Hepatic stellate cell (primary cell): ENCODE results near the gene TMEM25.
"Not testable (repeated sequence)": the region's sequence is repeated elsewhere in the genome, so short reads cannot be mapped to it uniquely, and the experiment has no call there.

ENCODE experiments used
- DNase-seq: peaks from one replicate; pipeline ENCODE4 v3.0.0; 2011; ENCODE audit warnings: low spot score

TMEM25 gene

GRCh38 chr11:118530683-118531596, at the start of gene TMEM25:
TSS of gene TMEM25 (plus strand) at chr11:118531192. CDS start at chr11:118531802, 610 bp downstream.
- DNase-seq, result peak; percentile 81

- DNase-seq, result not testable (repeated sequence)
These were observed 49.8 kb upstream of the TMEM25 start for GRCh38 chr11:118481238-118481637.

- DNase-seq, result no peak
These were observed 46.6 kb upstream of the TMEM25 start for GRCh38 chr11:118484405-118484804.

GRCh38 chr11:118485273-118485672, 45.7 kb upstream of the TMEM25 start:
- peak; percentile 14 for DNase-seq

- peak; percentile 69 for DNase-seq
These were observed 42.4 kb upstream of the TMEM25 start for GRCh38 chr11:118488480-118489109.

- no peak for DNase-seq
These were observed 40.0 kb upstream of the TMEM25 start for GRCh38 chr11:118491041-118491440.

GRCh38 chr11:118497831-118498230, 33.2 kb upstream of the TMEM25 start:
- DNase-seq, result no peak

GRCh38 chr11:118503216-118503615, 27.8 kb upstream of the TMEM25 start:
- no peak for DNase-seq

- DNase-seq, result no peak
These were observed 19.4 kb upstream of the TMEM25 start for GRCh38 chr11:118511601-118512000.

- no peak for DNase-seq
These were observed 16.9 kb upstream of the TMEM25 start for GRCh38 chr11:118514103-118514502.

GRCh38 chr11:118519549-118519948, 11.4 kb upstream of the TMEM25 start:
- DNase-seq, result no peak

GRCh38 chr11:118521892-118522311, 9.1 kb upstream of the TMEM25 start:
- DNase-seq, result no peak

GRCh38 chr11:118522571-118523072, 8.4 kb upstream of the TMEM25 start:
- peak; percentile 55 for DNase-seq

- no peak for DNase-seq
These were observed 6.6 kb upstream of the TMEM25 start for GRCh38 chr11:118524356-118524755.

- no peak for DNase-seq
These were observed 6.1 kb upstream of the TMEM25 start for GRCh38 chr11:118524757-118525470.

GRCh38 chr11:118526688-118527087, 4.3 kb upstream of the TMEM25 start:
- no peak for DNase-seq

- no peak for DNase-seq
These were observed 3.9 kb upstream of the TMEM25 start, which contains the start of gene TTC36 for GRCh38 chr11:118527109-118527508. TSS of gene TTC36 (plus strand) at chr11:118527474. CDS start at chr11:118527495, 21 bp downstream.

GRCh38 chr11:118528511-118528910, 2.5 kb upstream of the TMEM25 start:
- no peak for DNase-seq

GRCh38 chr11:118529584-118530175, 1.3 kb upstream of the TMEM25 start:
- DNase-seq, result no peak

- no peak for DNase-seq
These were observed 761 bp upstream of the TMEM25 start for GRCh38 chr11:118530180-118530682.

- peak; percentile 53 for DNase-seq
These were observed 649 bp downstream of the TMEM25 start for GRCh38 chr11:118531597-118532084.
